Endothelial cell (in vitro differentiated cells): ENCODE data around the gene RPS14. TPM values are rescaled to one million over a fixed set of nuclear protein-coding genes. Genes with fewer than 3 reads are reported as not detected.
A peak's percentile ranks its signal among the peaks of the same experiment; 100 is the strongest.

Experiments
- DNase-seq: peaks from one replicate; pipeline ENCODE4 v3.0.0; 2021; ENCODE audit warnings: low spot score
- H3K27ac Mint-ChIP-seq: one replicate; pipeline ENCODE4 v1.8.0; 2021; ENCODE audit warnings: mixed read lengths, inconsistent platforms; ENCODE audit not compliant: unreplicated experiment
- H3K27me3 Mint-ChIP-seq: one replicate; pipeline ENCODE4 v1.8.0; 2021; ENCODE audit warnings: mild to moderate bottlenecking, moderate library complexity, mixed read lengths, inconsistent platforms; ENCODE audit not compliant: unreplicated experiment
- H3K36me3 Mint-ChIP-seq: one replicate; pipeline ENCODE4 v1.8.0; 2021; ENCODE audit warnings: mild to moderate bottlenecking, low read depth, mixed read lengths, inconsistent platforms; ENCODE audit not compliant: unreplicated experiment
- H3K4me1 Mint-ChIP-seq: one replicate; pipeline ENCODE4 v1.8.0; 2021; ENCODE audit warnings: mild to moderate bottlenecking, mixed read lengths, inconsistent platforms; ENCODE audit not compliant: unreplicated experiment
- H3K4me3 Mint-ChIP-seq: one replicate; pipeline ENCODE4 v1.8.0; 2021; ENCODE audit warnings: mild to moderate bottlenecking, mixed read lengths, inconsistent platforms; ENCODE audit not compliant: unreplicated experiment
- H3K9me3 Mint-ChIP-seq: one replicate; pipeline ENCODE4 v1.8.0; 2021; ENCODE audit warnings: mixed read lengths, inconsistent platforms; ENCODE audit not compliant: unreplicated experiment
- CTCF ChIP-seq: fragments of 200-600 bp; sonication (generic); IDR thresholded peaks from one replicate; pipeline ENCODE4 v1.5.0; 2021; ENCODE audit warnings: antibody characterized with exemption; ENCODE audit not compliant: unreplicated experiment
- total RNA-seq: library from RNA; stranded (reverse); fragmentation: NEBNext Ultra II Directional; extraction: Animal tissue kit (Norgen Biotek cat#: 25700); gene quantifications from one replicate; pipeline ENCODE4 v1.2.1, GENCODE V29; 2021; ENCODE audit not compliant: unreplicated experiment

Gene RPS14
- total RNA-seq, 1 donor from 2014 or later = 2,784 TPM

- peaks cover 48% of the 10 kb centered on the region for H3K36me3 Mint-ChIP-seq
- H3K27me3 Mint-ChIP-seq = peaks cover 9% of the 10 kb centered on the region
- H3K4me3 Mint-ChIP-seq = peak overlapping the region; percentile 100
- no peak for TF ChIP-seq CTCF
- H3K27ac Mint-ChIP-seq = peak overlapping the region; percentile 100
- peaks cover 32% of the 10 kb centered on the region for H3K4me1 Mint-ChIP-seq
- H3K9me3 Mint-ChIP-seq = no peaks in the 10 kb centered on the region
- no peak for DNase-seq
Observed at GRCh38 chr5:150448334-150448733, 1.2 kb downstream of the RPS14 start.

GRCh38 chr5:150447188-150447587 lies 2.4 kb downstream of the RPS14 start:
- Mint-ChIP-seq H3K36me3 (peaks cover 50% of the 10 kb centered on the region), H3K9me3 (no peaks in the 10 kb centered on the region), H3K4me3 (peak overlapping the region; percentile 100), H3K4me1 (peaks cover 34% of the 10 kb centered on the region), H3K27me3 (peaks cover 9% of the 10 kb centered on the region), H3K27ac (peak overlapping the region; percentile 50)
- no peak for TF ChIP-seq CTCF
- no peak for DNase-seq

- Mint-ChIP-seq H3K4me3 (peak overlapping the region; percentile 79), H3K9me3 (no peaks in the 10 kb centered on the region), H3K4me1 (peaks cover 40% of the 10 kb centered on the region), H3K36me3 (peaks cover 50% of the 10 kb centered on the region), H3K27me3 (peaks cover 9% of the 10 kb centered on the region), H3K27ac (peak overlapping the region; percentile 50)
- no peak for DNase-seq
- no peak for TF ChIP-seq CTCF
Observed at GRCh38 chr5:150446583-150446982, 3.0 kb downstream of the RPS14 start.

DNA sequence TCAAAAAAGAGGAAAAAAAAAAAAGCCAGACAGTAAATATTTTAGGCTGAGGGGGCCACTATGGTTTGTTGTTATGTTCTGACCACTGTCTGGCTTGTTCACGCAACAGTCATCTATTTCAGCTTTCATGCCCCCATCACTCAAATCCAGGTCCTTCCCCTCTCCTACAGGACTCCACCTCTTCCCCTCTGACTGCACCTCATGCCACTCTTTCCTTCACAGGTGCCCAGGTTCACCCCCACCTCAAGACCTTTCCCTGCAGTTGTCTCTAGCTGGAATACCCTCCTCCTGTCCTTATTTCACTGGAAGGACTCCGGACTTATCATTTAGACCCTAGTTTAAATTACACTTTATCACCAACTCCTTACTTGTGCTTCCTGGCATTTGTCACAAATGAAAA lies 3.5 kb downstream of the RPS14 start:
- peaks cover 45% of the 10 kb centered on the region for H3K4me1 Mint-ChIP-seq
- peak overlapping the region; percentile 79 for H3K4me3 Mint-ChIP-seq
- H3K36me3 Mint-ChIP-seq = peaks cover 54% of the 10 kb centered on the region
- DNase-seq = no peak
- H3K9me3 Mint-ChIP-seq = no peaks in the 10 kb centered on the region
- peaks cover 9% of the 10 kb centered on the region for H3K27me3 Mint-ChIP-seq
- TF ChIP-seq CTCF = no peak
- peak overlapping the region; percentile 50 for H3K27ac Mint-ChIP-seq

DNA sequence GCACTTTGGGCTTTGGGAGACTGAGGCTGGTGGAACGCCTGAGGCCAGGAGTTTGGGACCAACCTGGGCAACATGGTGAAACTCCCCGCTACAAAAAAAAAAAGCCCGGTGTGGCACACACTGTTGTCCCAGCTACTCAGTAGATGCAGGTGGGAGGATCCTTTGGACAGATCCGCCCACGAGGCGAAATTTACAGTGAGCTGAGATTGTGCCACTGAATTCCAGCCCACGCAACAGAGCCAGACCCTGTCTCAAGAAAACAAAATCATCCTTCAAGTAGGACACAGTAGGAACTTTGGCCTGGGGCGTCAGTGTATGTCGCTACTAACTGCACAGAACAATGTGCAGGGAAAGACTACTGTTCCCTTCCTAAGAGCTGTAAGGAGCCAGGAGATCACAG lies 4.8 kb downstream of the RPS14 start:
- TF ChIP-seq CTCF = no peak
- H3K9me3 Mint-ChIP-seq = no peaks in the 10 kb centered on the region
- peak overlapping the region; percentile 44 for H3K27ac Mint-ChIP-seq
- peaks cover 8% of the 10 kb centered on the region for H3K27me3 Mint-ChIP-seq
- H3K4me3 Mint-ChIP-seq = peak overlapping the region; percentile 43
- peaks cover 55% of the 10 kb centered on the region for H3K4me1 Mint-ChIP-seq
- H3K36me3 Mint-ChIP-seq = peaks cover 56% of the 10 kb centered on the region
- no peak for DNase-seq
